SK-N-SH (cell line): Measurements from ENCODE around the gene ANO6.

Source experiments
- CTCF ChIP-seq: fragments of 200-600 bp; sonication (generic); IDR thresholded peaks from 2 replicates; pipeline ENCODE4 v1.6.1; 2017; ENCODE audit warnings: antibody characterized with exemption, mild to moderate bottlenecking, moderate library complexity
- JUND ChIP-seq: IDR thresholded peaks from 2 replicates; pipeline ENCODE4 v1.4.0; 2012
- PBX3 ChIP-seq: IDR thresholded peaks from 2 replicates; pipeline ENCODE4; 2012
- SMC3 ChIP-seq: IDR thresholded peaks from 2 replicates; pipeline ENCODE4 v1.6.1; 2012; ENCODE audit warnings: low read depth, low read length, improper control_type of control experiment

GRCh38 chr12:45281994-45282393, 66.1 kb downstream of the ANO6 start:
- TF ChIP-seq CTCF (no peak), JUND (no peak), SMC3 (no peak), PBX3 (no peak)
